T-helper 22 cell (primary cell): Measurements from ENCODE around the gene BRINP1.
"Not testable (repeated sequence)": the region's sequence is repeated elsewhere in the genome, so short reads cannot be mapped to it uniquely, and the experiment has no call there.

Experiments
- DNase-seq: peaks from one replicate; pipeline ENCODE4 v3.0.0-alpha.2; 2020; ENCODE audit warnings: low read depth

The BRINP1 gene

DNA sequence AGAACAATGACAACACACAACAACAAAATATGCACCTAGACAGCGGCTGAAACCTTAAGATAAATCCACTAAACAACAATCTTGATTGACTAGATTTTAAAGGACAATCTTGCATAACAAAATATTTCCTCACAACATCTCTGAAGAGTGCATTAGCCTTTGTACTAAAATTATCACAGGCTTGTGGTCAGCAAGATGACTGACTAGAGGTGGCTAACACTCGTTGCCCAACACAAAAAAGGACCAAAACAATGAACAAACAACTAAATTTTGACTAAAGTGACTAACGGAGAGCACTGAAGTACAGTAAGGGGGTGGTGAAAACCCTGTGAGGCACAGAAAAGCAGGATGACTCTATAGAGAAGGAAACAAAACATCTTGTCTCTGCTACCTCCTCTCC, 183.9 kb downstream of the BRINP1 start:
- DNase-seq: no peak

DNA sequence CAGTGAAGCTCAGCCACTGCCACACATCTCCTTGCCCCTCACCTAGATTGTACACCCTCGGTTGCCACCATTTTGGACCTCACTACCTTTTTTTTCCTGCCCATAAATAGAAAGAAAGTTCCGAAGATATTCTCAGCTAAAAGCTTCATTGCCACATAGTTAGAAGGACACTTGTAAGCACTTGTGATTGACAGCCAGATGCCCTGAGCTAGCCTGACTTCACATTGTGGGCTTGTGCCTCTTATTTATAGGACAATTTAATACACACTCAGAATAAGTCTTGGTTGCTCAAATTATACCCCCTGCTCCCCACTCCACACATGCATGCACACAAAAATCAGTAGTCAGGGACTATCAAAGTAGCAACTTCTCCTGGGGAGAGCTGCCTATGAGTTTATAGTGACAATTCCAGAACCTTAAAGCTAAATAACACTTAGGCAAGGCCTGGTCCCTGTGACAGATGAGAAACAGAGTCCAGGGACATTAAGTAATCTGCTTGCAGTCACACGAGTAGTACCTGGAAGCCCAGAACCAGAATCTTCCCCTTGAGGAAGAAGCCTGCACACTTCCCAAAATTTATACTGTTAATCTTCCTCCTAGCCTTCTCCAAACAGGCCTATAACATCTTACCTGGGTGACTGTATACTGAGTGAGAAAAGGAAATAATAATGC, 184.8 kb downstream of the BRINP1 start:
- no peak for DNase-seq

DNA sequence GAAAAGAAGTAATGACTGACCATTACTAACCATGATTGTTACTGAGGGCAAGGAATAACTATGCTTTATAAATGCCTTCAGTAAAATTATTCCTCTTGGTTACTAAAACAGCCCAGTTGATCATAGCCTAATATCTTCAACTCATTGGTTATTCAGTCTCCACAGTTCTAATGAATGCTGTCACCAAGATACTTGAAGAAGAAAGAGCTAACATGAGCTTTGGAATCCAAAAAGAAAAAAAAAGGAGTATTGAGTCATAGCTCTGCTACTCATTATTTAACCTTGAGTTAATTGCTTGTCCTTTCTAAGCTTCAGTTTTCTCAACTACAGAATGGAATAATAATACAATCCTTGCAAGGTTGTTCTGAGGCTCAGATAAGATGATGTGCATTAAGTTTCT, 187.7 kb downstream of the BRINP1 start:
- no peak for DNase-seq

DNA sequence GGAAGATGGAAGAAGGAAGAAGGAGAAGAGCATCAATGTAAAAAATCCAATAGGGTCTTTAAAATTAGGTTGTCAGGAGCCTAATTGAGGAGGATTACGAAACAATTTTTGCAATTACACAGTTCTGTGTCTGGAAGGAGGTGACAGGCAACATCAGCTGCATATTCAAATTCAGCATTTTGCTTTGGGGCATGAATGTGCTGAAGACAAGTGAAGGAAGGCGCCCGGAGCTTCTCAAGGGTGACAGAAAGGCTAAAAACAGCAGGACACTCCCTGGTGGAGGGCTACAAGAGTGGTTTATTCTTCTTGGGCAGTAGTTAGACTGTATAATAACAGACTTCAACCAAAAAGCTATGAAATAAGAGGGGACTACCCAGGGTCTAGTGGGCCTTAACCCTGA, 188.3 kb downstream of the BRINP1 start:
- DNase-seq: no peak

DNA sequence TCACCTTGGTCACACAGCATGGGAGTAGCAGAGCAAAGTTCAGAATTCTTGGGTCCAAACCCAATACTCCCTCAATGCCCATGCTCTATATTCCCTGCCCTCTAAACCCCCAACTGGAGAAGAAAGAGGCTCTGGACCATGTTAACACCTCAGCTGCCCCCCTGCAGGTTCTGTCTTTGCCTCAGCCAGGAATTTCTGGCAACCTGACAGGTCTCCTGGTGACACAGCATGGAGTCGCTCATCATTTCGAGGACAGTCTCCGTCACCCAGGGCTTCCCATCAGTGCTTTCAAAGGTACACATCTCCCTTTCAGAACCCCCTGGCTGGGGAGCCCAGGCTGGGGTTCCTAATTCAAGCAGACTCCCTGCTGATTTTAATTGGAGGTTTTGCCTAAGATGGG, 189.5 kb downstream of the BRINP1 start:
- DNase-seq: no peak

DNA sequence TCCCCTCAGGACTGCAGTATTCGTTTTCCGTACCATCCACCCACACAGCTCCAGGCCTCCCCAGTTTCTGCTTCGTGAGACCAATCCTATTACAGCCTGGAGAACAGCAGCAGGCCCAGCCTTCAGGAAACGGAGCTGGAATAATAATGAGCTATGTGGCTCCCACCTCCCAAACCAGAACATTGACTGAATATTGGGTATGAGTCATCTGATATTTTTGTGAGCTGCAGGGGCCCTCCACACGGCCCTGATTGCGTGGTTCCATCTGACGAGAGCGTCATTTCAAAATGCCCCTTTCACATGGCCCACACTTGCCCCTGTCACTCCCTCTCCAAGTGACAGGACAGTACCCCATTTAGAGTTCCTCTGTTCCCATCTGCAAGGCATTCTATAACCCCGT, 192.0 kb downstream of the BRINP1 start:
- no peak for DNase-seq

DNA sequence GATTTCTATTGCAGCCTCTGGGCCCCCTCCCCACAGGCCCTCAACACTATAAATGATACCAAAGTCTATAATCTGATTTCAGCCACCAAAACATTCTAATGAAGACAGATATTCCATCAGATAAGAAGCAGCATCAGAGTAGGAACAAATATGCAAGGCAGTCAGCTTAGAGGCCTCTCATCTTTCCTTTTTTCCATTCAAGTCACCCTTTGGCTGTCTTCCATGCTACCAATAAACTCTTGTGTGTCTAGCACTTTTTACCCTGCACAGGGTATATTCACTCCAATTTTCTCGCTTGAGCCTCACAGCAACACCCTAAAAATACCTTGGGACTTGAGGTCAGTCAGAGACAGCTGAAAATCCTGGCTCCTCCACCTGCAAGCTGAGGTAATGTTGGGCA, 193.7 kb downstream of the BRINP1 start:
- no peak for DNase-seq

DNA sequence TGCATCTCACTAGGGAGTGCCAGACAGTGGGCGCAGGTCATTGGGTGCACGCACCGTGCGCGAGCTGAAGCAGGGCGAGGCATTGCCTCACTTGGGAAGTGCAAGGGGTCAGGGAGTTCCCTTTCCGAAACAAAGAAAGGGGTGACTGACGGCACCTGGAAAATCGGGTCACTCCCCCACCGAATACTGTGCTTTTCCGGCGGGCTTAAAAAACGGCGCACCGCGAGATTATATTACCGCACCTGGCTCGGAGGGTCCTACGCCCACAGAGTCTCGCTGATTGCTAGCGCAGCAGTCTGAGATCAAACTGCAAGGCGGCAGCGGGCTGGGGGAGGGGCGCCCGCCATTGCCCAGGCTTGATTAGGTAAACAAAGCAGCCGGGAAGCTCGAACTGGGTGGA, 200.0 kb downstream of the BRINP1 start:
- not testable (repeated sequence) for DNase-seq

DNA sequence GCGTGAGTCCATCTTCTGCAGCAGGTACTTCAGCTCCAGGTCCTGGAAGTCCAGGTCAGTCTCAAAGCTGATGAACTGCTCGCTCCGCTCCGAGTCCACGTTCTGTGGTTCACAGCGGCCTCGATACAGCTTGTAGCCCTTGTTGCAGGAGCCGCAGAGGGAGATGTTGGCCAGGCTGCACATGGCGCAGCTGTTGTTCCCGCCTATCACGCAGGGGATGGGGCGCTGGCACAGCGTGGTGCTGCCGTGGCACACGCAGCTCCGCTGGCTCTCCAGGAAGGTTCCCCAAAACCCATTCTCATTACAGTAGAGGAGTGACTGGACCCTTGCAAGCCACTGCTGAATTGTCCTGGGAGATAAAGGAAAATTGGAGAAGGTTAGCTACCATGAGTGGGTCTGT, 201.4 kb downstream of the BRINP1 start:
- no peak for DNase-seq

DNA sequence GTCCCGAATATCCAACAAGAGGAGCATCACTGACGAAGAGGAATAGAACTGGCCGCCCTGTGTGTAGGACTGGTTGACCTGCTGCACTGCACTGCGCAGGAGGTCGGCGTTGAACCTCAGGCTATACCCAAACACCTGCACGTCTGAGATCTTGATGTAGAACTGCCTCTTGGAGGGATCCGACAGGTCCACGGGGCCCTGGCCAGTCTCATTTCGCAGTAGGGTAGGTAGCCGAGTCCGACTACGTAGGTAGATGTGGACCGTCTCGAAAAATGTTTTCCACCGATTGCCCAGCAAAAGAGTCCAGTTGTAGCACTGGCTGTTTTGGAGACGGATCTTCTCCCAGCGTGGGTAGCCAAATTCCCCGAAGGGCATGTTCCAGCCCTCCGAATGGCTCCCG, 202.0 kb downstream of the BRINP1 start:
- no peak for DNase-seq

DNA sequence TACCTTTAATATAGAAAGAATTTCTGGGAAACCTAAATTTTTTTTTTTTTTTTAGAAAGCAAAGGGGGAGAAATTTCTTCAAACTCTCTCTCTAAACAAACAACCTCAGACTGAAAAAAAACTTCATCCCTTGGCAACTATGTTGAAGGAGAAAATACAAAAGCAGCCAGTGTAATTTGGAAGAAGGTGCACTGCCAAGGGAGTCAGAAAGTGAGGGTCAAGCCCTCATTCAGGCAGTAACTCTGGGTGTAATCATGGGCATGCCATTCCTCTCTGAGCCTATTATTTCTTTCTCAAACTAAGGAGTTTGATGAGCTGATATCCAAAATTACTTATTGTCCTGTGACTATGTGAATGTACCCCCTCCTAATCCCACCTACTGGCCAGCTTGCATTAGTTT, 203.1 kb downstream of the BRINP1 start:
- no peak for DNase-seq

DNA sequence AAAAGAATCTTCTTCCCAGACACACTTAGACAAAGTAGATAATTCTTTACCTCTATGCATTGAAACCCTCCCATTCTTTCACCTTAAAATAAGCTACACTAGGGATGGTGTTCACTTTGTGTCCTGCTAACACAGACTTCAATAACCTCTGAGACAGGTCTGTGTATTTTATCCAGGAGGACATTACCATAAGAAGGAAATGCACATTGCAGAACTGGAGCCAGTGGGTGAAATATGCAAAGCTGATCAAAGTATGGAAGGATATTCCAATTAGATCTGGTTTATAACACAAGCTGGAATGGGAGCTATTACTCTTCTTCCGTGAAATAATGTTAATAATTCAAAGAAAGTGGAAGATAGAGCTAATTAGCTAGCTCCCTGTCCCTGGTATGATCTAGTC, 204.1 kb downstream of the BRINP1 start:
- DNase-seq: no peak

DNA sequence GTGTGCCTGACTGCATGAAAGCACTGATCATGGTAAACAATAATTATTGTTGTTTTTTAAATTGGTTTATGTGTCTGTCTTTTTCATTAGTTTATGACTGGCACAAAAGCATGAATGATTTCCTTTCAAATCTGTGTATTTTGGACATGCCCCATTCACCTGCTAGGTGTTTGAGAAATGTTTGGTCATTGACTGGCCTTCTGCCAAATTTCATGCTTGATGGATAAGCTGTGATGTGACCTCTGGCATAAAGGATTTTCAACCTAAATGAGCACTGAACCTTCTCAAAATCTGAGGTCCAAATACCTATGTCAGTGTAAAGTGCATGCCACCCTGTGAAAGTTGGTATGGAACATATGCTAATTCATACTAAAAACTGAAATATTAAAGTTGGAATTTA, 204.5 kb downstream of the BRINP1 start:
- no peak for DNase-seq

DNA sequence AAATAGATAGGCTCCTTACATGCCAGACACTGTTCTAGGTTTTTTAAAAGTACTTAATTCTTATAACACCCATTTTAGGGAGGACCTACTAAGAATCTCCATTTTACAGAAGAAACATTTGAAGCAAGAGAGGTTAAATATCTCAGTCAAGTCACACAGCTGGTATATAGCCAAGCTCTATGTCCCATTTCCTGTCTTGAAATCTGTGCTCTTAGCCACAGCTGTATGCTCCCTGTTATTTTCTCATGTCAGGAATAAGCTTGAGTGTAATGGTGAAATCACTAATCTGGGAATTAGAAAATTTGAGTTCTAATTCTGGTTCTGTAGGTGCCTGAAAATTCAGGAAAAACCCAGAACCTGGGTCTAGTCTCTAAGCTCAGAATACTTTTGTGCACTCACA, 208.7 kb downstream of the BRINP1 start:
- DNase-seq: no peak

DNA sequence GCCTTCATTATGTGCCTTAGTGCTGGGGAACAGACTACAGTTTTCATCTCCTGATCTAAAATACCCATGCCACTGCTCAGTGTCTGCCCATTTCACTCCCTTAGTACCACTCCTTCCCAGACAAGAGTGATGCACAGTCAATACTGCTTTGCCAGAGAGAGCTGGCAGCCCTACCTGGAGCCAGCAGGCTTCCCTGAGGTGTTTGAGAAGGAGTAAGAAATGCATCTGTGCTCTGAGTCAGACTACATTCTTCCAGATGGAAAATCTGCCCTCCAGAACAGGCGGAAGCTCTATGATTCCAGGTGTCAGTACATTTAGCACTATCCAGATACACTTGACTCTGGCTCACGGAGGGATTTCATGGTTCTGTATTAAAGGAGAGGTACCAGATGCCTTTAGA, 209.8 kb downstream of the BRINP1 start:
- DNase-seq: no peak

DNA sequence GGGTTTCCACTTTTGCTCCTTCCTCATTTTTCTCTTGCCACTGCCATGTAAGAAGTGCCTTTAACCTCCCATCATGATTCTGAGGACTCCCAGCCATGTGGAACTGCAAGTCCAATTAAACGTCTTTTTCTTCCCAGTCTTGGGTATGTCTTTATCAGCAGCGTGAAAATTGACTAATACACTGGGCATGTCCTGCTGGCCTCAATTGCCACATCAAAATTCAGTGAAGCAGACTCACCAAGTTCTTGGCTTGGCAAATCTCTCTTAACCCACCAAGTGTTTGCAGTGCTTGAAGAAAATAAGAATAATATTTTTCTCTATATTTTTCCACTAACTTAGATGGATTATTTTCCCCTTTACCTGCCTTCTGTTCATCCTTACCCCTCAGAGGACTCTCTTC, 212.0 kb downstream of the BRINP1 start:
- no peak for DNase-seq

DNA sequence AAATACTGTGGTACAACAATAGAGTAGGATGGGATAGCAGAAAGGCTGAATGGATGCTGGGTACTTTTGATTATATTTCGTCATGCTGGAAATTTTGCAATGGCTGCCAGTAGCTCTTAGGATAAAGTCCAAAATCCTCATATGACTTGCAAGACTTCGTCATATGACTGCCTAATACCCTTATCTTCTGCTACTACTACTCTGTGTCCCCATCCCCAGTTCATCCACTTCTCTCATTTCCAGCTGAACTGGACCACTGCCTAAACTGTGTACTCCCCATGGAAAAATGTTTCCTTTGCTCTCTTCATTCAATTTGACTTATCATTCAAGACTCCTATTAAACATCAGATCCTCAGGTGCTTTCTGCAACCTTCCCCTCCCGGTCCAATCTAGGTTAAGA, 212.9 kb downstream of the BRINP1 start:
- DNase-seq: no peak

DNA sequence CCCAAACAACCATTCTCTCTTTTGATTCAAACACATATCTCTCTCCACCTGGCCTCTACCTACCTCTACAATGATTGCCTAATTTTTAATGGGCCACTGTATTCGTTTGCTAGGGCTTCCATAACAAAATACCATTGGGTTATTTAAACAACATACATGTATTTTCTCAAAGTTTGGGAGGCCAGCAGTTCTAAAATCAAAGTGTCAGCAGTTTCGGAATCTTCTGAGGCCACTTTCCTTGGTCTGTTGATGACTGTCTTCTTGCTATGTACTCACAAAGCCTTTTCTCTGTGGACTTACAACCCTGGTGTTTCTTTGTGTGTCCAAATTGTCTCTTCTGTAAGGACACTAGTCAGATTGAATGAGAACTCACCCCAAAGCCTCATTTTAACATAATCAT, 214.7 kb downstream of the BRINP1 start:
- no peak for DNase-seq

DNA sequence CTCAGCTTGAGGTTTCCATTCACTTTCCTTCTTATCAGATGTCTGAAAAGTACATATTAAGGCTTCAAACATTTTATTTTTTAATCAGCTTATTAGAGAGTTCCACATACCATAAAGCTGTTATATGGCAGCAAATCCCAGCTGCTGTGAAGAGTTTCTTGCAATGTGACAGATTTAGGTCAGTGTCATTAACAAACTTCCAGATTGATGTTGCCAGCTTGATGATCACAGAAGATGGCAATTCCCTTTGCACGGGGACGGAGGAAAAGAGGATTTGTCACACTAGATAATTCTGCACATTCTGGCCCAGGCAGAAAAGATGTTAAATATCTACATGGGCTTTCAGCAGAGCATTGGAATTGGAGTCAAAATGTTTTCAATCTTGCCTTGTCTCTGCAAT, 215.8 kb downstream of the BRINP1 start:
- DNase-seq: no peak

DNA sequence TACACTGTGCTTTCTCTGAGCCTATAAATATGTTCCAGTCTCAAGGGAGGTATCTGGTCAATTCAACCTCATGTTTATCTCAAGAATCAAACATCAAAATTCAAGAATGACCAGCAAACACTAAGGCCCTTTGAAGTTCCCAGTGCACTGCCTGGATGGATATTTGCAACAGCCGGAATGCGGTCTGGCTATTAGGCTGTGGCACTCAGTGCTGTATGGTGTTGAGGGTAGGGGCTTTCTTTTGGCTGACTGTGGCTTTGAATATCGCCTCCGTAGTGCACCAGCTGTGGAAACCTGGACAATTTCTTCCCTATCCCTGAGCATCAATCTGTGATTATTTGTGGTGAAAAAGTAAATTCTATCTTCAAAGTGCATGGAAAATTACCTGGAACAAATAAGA, 220.4 kb downstream of the BRINP1 start:
- DNase-seq: no peak

DNA sequence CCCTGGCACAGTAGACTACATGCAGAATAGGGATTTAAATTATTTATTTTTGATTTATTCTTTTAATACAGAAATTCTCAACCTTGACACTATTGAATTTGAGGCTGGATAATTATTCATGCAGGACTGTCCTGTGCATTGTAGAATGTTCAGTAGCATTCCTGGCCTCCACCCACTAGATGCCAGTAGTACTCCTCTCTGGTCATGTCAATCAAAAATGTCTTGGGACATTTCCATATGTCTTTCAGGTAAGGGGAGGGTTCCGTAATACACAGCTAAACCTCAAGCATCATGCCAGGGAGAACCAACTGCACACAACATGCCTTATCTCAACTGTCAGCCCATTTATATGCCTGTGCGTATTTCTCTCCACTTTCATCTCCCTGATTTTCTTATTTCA, 231.8 kb downstream of the BRINP1 start:
- DNase-seq: no peak

DNA sequence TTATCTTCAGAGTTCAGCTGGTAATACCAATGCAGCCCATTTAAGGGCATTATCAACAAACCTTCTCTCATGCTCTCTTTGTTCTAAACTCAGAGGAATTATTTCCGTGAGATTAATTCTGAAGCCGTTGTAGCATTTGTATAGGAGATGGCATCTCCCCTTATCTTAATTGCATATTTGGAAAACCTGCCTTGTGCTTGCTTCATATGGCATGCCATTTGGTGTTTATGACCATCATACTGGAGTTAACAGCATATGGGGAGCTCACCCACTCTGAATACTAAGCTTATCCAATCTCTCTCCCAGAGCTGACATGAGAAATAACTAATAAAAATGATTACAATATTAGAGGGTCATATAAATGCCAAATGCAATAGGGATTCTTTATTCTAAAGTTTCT, 243.2 kb downstream of the BRINP1 start:
- no peak for DNase-seq

DNA sequence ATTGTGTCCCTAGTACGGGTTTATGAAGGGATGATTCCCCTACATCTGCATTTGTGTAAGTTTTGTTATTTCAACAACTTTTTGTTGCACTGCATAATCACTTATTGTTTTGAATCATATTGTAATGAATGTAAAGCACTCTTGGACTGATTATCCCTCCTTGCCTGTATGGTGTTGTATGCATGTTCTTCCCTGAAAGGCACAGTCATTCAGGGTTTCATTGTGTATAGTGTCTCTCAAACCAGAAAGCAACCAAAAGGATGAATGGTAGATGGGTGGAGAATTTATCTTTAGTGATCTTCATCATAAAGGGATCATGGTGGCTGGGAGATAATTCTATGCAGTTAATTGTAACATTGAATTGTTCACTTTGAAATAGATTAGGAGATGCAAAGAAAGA, 247.3 kb downstream of the BRINP1 start:
- no peak for DNase-seq

DNA sequence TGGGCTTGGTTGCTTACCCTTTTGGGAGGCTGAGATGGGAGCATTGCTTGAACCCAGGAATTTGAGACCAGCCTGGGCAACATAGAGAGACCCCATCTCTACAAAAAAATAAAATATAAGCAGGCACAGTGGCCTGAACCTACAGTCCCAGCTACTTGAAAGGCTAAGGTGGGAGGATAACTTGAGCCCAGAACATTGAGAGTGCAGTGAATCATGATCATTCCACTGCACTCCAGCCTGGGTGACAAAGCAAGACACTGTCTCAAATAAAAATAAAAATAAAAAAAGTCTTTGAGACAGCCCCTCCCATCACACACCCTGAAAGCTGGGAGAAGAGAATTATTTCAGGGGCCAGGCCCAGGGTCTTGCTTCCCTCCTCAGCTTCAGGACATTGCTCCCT, 251.8 kb downstream of the BRINP1 start:
- DNase-seq: no peak
